B cell (primary cell): ENCODE measurements around the gene DOCK6. TPM values are rescaled to one million over a fixed set of nuclear protein-coding genes. Genes with fewer than 3 reads are reported as not detected.

ENCODE experiments used
- ATAC-seq: fragments of 200-7000 bp; cut with Tn5 transposase; one replicate; pipeline ENCODE4 v1.10.0; 2021; ENCODE audit warnings: low read depth, mild to moderate bottlenecking, moderate number of reproducible peaks, moderate library complexity
- CTCF ChIA-PET: fragments of 350-600 bp; sonication (Branson Sonifier 250); formaldehyde crosslinking; loops from one replicate; lab custom pipeline; 2021; ENCODE audit warnings: antibody characterized with exemption, inconsistent platforms; lab: Charles Lee
- POLR2A ChIA-PET: fragments of 350-600 bp; sonication (Branson Sonifier 250); formaldehyde crosslinking; loops from one replicate; lab custom pipeline; 2021; ENCODE audit warnings: antibody characterized with exemption; lab: Charles Lee
- DNase-seq: peaks from one replicate; pipeline ENCODE4 v3.0.0; 2013
- H2AFZ ChIP-seq: 2 replicates; pipeline ENCODE4 v1.6.1; 2012; ENCODE audit warnings: mild to moderate bottlenecking, low read depth, low read length; ENCODE audit not compliant: insufficient read depth, poor library complexity, severe bottlenecking
- H3K27ac ChIP-seq, 2 donors: 1 replicate in 1 of 2; 2 replicates in 1 of 2; pipeline ENCODE4 v1.5.1; 2012 to 2013; ENCODE audit warnings: low read length in 2 of 2, mild to moderate bottlenecking in 2 of 2, moderate library complexity in 1 of 2
- H3K27me3 ChIP-seq, 4 experiments: fragments of 200-600 bp in 1 of 4; sonication (generic) in 1 of 4; replicated peaks in 1 of 4; 1 replicate in 2 of 4; 2 replicates in 2 of 4; pipeline versions ENCODE4 v1.6.1 to v1.7.0; 2013 to 2016; ENCODE audit warnings: low read length in 3 of 4, mild to moderate bottlenecking in 2 of 4, mixed read lengths in 1 of 4, moderate library complexity in 1 of 4; ENCODE audit not compliant: insufficient read depth in 4 of 4, control insufficient read depth in 3 of 4; ENCODE audit errors: control extremely low read depth in 1 of 4
- H3K36me3 ChIP-seq, 2 experiments: replicated peaks in 1 of 2; 1 replicate in 1 of 2; 2 replicates in 1 of 2; pipeline versions ENCODE4 v1.6.1 to v1.7.1; 2013; ENCODE audit warnings: low read length in 1 of 2; ENCODE audit not compliant: insufficient read depth in 2 of 2, control insufficient read depth in 1 of 2; ENCODE audit errors: control extremely low read depth in 1 of 2, extremely low read depth in 1 of 2
- H3K4me1 ChIP-seq, 2 donors: fragments of 200-600 bp in 1 of 2; sonication (generic) in 1 of 2; 1 replicate in 1 of 2; 2 replicates in 1 of 2; pipeline versions ENCODE4 v1.5.1 to v1.6.1; 2013 to 2017; ENCODE audit warnings: low read length in 2 of 2; ENCODE audit not compliant: control insufficient read depth in 2 of 2, insufficient read depth in 2 of 2
- H3K4me2 ChIP-seq: replicated peaks from 2 replicates; pipeline ENCODE3; 2012; ENCODE audit warnings: mild to moderate bottlenecking, low read depth, low read length; ENCODE audit not compliant: poor library complexity, severe bottlenecking
- H3K4me3 ChIP-seq, 5 experiments: fragments of 200-600 bp in 1 of 5; sonication (generic) in 1 of 5; 1 replicate in 3 of 5; 2 replicates in 2 of 5; pipeline versions ENCODE4 v1.5.1 to v1.7.0; 2011 to 2016; ENCODE audit warnings: low read length in 4 of 5, mild to moderate bottlenecking in 4 of 5, low read depth in 2 of 5, control low read depth in 1 of 5, moderate library complexity in 1 of 5; ENCODE audit not compliant: insufficient read depth in 1 of 5; ENCODE audit errors: control extremely low read depth in 1 of 5, extremely low read depth in 1 of 5
- H3K79me2 ChIP-seq: fragments of 200-600 bp; sonication (generic); one replicate; pipeline ENCODE4 v1.6.0; 2016; ENCODE audit warnings: low read length; ENCODE audit not compliant: control insufficient read depth, insufficient read depth
- H3K9ac ChIP-seq: fragments of 200-600 bp; sonication (generic); 2 replicates; pipeline ENCODE4 v1.6.1; 2017; ENCODE audit warnings: mild to moderate bottlenecking, low read length, moderate library complexity
- H3K9me3 ChIP-seq, 3 donors: one replicate each; pipeline versions ENCODE4 v1.6.1 to v1.7.1; 2013; ENCODE audit warnings: low read length in 2 of 3; ENCODE audit not compliant: control insufficient read depth in 2 of 3, insufficient read depth in 1 of 3; ENCODE audit errors: control extremely low read depth in 1 of 3
- H4K20me1 ChIP-seq: 2 replicates; pipeline ENCODE4 v1.6.0; 2012; ENCODE audit warnings: mild to moderate bottlenecking, low read length; ENCODE audit not compliant: insufficient read depth, control insufficient read depth, poor library complexity, severe bottlenecking
- H3K27ac Mint-ChIP-seq: one replicate; pipeline ENCODE4 v1.8.0; 2021; ENCODE audit warnings: mixed read lengths
- H3K27me3 Mint-ChIP-seq: one replicate; pipeline ENCODE4 v1.8.0; 2021; ENCODE audit warnings: mixed read lengths
- H3K4me1 Mint-ChIP-seq: one replicate; pipeline ENCODE4 v1.8.0; 2021; ENCODE audit warnings: mixed read lengths
- H3K4me3 Mint-ChIP-seq: one replicate; pipeline ENCODE4 v1.8.0; 2021; ENCODE audit warnings: mixed read lengths
- H3K9me3 Mint-ChIP-seq: one replicate; pipeline ENCODE4 v1.8.0; 2022; ENCODE audit warnings: mixed read lengths; ENCODE audit not compliant: insufficient read depth
- CTCF ChIP-seq: fragments of 200-600 bp; IDR thresholded peaks from one replicate; pipeline ENCODE4 v1.8.0; 2022; ENCODE audit warnings: antibody characterized with exemption, mild to moderate bottlenecking
- EZH2 ChIP-seq: IDR thresholded peaks from 2 replicates; pipeline ENCODE4 v1.6.1; 2012; ENCODE audit warnings: borderline replicate concordance, low read depth, mild to moderate bottlenecking, moderate library complexity, low read length; ENCODE audit not compliant: insufficient read depth, poor library complexity, severe bottlenecking
- WGBS: methylation state at CpG from one replicate; pipeline ENCODE4 v1.1.5; 2013; ENCODE audit warnings: missing lambda C conversion rate; ENCODE audit not compliant: insufficient coverage; 5-methylcytosine and 5-hydroxymethylcytosine counted together
- intact Hi-C: fragments of 100-400 bp; cut with micrococcal nuclease; formaldehyde crosslinking; loops from one replicate; pipeline ENCODE4 v1.10.0; 2022
- polyA plus RNA-seq: library from polyadenylated mRNA; depleted of rRNA; stranded (reverse); fragments of >200 nt; gene quantifications from 2 replicates; pipeline ENCODE4 v1.2.3, GENCODE V29; 2012
- total RNA-seq, 2 donors: library from RNA; stranded (reverse); fragments of 120-200 nt in 1 of 2; gene quantifications; 1 replicate in 1 of 2; 2 replicates in 1 of 2; pipeline versions ENCODE4 v1.2.3 to v1.2.4, GENCODE V29; 2013 to 2022

DOCK6 gene
- total and polyA plus RNA-seq, 2 donors (not counting 1 experiment from before 2014, with no cell fraction given): 5.3 to 11.9 TPM

GRCh38 chr19:11243798-11244169 is 18.5 kb downstream of the DOCK6 start:
- WGBS: 98% methylated on average over 6 of the region's 7 CpGs
- TF ChIP-seq EZH2: no peak
- TF ChIP-seq CTCF: no peak
- no peak overlapping the region for H3K9ac ChIP-seq
- H3K4me1 ChIP-seq: peaks cover 3 to 4% of the 10 kb centered on the region in 2 donors
- H3K4me2 ChIP-seq: peak overlapping the region; percentile 69
- H4K20me1 ChIP-seq: no peaks in the 10 kb centered on the region
- Mint-ChIP-seq H3K4me3 (peak overlapping the region; percentile 27), H3K27ac (no peak overlapping the region), H3K4me1 (peaks cover 6% of the 10 kb centered on the region), H3K27me3 (no peaks in the 10 kb centered on the region), H3K9me3 (peaks cover 3% of the 10 kb centered on the region)
- ATAC-seq: no peak
- intact Hi-C loops: loop anchor here (1.0 kb wide), 2 partner anchors 103 to 239 kb away; partner anchors contain the start of genes CCDC159 and TMEM205
- no peak overlapping the region for H3K27ac ChIP-seq
- no peaks in the 10 kb centered on the region for H3K36me3 ChIP-seq
- H3K79me2 ChIP-seq: no peaks in the 10 kb centered on the region
- peaks cover 0 to 3% (median 1%) of the 10 kb centered on the region in 4 experiments for H3K27me3 ChIP-seq
- CTCF ChIA-PET: interaction anchor here (0.6 to 2.8 kb wide), 3 partner anchors 11 to 239 kb away, joined by 3 to 13 read pairs (median 3); no protein-coding TSS in a partner anchor
- H3K4me3 ChIP-seq: no peak overlapping the region
- no peak overlapping the region for H2AFZ ChIP-seq
- H3K9me3 ChIP-seq: peaks cover 0 to 22% (median 5%) of the 10 kb centered on the region in 3 donors
- POLR2A ChIA-PET: interaction anchor here (0.6 kb wide), 2 partner anchors 10 to 180 kb away, joined by 3 read pairs; no protein-coding TSS in a partner anchor
- no peak for DNase-seq
